ENCODE data around the gene PLAC1.

PLAC1 gene

DNA sequence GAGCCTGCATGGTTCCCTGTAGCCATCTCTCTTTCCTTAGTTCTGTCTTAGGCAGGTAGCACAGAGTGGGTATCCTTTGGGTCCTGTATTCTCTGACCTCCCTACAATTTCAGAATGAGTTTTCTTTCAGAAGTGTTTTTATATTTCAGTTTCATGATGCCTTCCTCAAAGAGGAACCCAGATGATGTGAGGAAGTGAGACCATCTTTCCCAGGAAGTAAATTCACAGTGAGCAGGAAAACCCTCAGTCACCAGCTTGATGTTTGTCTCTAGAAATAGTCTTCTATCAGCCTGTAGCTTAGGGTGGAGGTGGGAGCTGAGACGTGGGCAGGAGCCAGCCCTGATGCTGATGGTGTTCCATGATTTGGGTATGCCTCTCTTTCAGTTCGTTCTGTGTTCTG lies 16.9 kb downstream of the PLAC1 start:
- DNase-seq (ENCODE audit: low read depth, low spot score) = no peak
- no peak overlapping the region for H3K4me3 ChIP-seq (ENCODE audit: low read depth, low read length)
- POLR2A ChIA-PET = no interaction called here
- TF ChIP-seq CTCF (IDR thresholded peaks at IDR 0.05; ENCODE audit: insufficient read depth, low read length, missing control alignments) = no peak
- CTCF ChIA-PET = no interaction called here

- ChIA-PET POLR2A (no interaction called here), CTCF (no interaction called here)
- DNase-seq (ENCODE audit: low read depth, low spot score) = no peak
- no peak for TF ChIP-seq CTCF (IDR thresholded peaks at IDR 0.05; ENCODE audit: insufficient read depth, low read length, missing control alignments)
- no peak overlapping the region for H3K4me3 ChIP-seq (ENCODE audit: low read depth, low read length)
Measured at GRCh38 chrX:134640914-134641313, 17.4 kb downstream of the PLAC1 start.

DNA sequence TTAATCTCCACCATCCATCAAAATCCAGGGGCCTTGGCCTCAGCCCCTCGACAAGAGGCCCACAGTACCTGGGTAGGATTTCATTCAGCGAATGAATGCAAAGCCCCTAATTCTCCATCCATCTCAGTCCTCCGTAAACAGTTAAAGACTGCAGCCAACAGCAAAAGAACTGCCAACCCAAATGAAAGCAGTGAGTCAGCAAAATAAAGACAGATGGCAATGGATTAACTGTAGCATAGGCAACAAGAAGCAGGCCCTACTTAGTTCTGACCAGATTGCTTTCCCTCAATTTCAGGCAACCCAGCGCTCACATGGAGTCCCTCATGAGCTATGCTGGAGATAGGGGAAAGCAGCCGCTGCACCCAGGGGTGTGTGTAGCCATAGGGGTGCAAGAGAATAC lies 21.4 kb downstream of the PLAC1 start:
- no peak for DNase-seq (ENCODE audit: low read depth, low spot score)
- TF ChIP-seq CTCF (IDR thresholded peaks at IDR 0.05; ENCODE audit: insufficient read depth, low read length, missing control alignments) = no peak
- ChIA-PET CTCF (interaction anchor here (1.2 kb wide), 1 partner anchor 33 kb away, joined by 4 read pairs; no protein-coding TSS in a partner anchor), POLR2A (interaction anchor here (0.6 kb wide), 1 partner anchor 61 kb away, joined by 4 read pairs; no protein-coding TSS in a partner anchor)
- no peak overlapping the region for H3K4me3 ChIP-seq (ENCODE audit: low read depth, low read length)

GRCh38 chrX:134634691-134635090 lies 23.6 kb downstream of the PLAC1 start:
- DNase-seq (ENCODE audit: low read depth, low spot score) = no peak
- no peak overlapping the region for H3K4me3 ChIP-seq (ENCODE audit: low read depth, low read length)
- TF ChIP-seq CTCF (IDR thresholded peaks at IDR 0.05; ENCODE audit: insufficient read depth, low read length, missing control alignments) = no peak
- CTCF ChIA-PET = no interaction called here
- POLR2A ChIA-PET = interaction anchor here (0.6 kb wide), 1 partner anchor 733 kb away, joined by 3 read pairs; no protein-coding TSS in a partner anchor

GRCh38 chrX:134633832-134634231 lies 24.4 kb downstream of the PLAC1 start:
- DNase-seq (ENCODE audit: low read depth, low spot score) = no peak
- ChIA-PET CTCF (interaction anchor here (1.7 kb wide), 1 partner anchor 9 kb away, joined by 5 read pairs; no protein-coding TSS in a partner anchor), POLR2A (no interaction called here)
- TF ChIP-seq CTCF (IDR thresholded peaks at IDR 0.05; ENCODE audit: insufficient read depth, low read length, missing control alignments) = no peak
- no peak overlapping the region for H3K4me3 ChIP-seq (ENCODE audit: low read depth, low read length)

GRCh38 chrX:134633394-134633793 lies 24.9 kb downstream of the PLAC1 start:
- H3K4me3 ChIP-seq (ENCODE audit: low read depth, low read length) = no peak overlapping the region
- ChIA-PET POLR2A (no interaction called here), CTCF (interaction anchor here (1.7 kb wide), 1 partner anchor 9 kb away, joined by 5 read pairs; no protein-coding TSS in a partner anchor)
- no peak for TF ChIP-seq CTCF (IDR thresholded peaks at IDR 0.05; ENCODE audit: insufficient read depth, low read length, missing control alignments)
- DNase-seq (ENCODE audit: low read depth, low spot score) = no peak

All from AG04449 (cell line).